ENCODE measurements around the gene CDH22.

Gene CDH22

GRCh38 chr20:46322641-46323040 is 14.3 kb upstream of the CDH22 start:
- no peak for DNase-seq

DNA sequence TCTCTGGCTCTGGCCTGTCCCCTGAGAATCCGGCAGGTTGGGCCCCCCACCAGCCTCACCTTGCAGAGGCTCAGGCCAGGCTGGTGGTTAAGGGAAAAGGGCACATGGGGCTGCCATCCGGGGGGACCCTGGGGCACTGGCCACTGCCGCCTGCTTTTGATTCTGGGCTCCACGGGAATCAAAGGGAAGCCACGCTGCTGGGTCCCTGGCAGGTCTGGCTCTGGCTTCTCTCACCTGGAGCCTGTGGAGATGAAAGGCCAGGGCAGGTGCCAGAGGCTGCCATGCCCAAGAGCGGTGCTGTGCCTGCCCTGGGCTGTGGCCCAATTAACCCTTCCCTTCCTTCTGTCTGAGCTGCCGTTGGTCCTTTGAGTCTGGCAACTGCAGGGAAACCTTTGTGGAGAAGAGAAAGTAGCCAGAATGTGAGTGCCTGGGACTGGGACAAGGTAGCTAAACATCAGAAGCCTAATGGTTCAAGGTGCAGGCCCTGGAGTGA is 9.4 kb upstream of the CDH22 start:
- no peak for DNase-seq

GRCh38 chr20:46316984-46317684 is 8.8 kb upstream of the CDH22 start:
- no peak for DNase-seq

- DNase-seq: no peak
These were observed 7.0 kb upstream of the CDH22 start for GRCh38 chr20:46315311-46315710.

DNA sequence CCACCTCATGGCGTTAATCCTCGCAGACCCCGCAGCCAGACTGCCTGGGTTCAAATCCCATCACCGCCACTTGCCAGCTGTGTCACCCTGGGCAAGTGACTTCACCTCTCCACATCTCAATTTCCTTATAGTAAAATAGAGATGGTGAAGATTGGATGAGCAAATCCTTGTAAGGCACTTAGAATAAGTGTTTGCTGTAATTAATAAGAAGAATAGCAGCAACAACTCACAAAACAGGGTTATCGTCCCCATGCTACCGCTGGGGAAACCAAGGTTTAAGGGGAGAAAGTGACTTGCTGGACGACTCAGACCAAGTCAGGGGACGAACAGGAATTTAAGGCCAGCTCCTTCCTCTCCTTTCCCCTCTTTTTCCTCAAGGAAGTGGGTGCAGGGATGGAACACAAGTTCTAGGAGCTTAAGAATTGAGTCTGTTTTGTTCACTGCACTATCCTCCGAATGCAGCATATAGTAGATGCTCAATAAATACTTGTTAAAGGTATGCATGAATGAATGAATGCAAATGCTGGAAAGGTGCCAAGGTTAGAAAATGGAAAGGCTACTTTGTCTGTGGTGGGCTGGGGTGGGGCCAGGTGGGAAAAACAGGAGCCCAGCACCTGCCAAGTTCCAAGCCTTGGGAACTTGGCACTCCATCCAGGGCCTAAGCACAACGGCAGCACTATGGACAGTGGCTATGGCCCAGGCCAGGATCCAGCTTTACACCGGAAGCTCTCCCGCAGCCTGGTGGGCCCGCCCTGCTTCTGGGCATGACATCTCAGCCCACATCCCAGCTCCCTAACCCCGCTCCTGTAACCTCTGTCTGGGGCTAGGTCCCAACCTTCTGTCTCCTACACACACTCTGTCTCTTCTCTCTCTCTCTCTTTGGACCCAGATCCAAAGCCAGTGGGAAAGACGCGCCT is 4.9 kb upstream of the CDH22 start:
- no peak for DNase-seq

DNA sequence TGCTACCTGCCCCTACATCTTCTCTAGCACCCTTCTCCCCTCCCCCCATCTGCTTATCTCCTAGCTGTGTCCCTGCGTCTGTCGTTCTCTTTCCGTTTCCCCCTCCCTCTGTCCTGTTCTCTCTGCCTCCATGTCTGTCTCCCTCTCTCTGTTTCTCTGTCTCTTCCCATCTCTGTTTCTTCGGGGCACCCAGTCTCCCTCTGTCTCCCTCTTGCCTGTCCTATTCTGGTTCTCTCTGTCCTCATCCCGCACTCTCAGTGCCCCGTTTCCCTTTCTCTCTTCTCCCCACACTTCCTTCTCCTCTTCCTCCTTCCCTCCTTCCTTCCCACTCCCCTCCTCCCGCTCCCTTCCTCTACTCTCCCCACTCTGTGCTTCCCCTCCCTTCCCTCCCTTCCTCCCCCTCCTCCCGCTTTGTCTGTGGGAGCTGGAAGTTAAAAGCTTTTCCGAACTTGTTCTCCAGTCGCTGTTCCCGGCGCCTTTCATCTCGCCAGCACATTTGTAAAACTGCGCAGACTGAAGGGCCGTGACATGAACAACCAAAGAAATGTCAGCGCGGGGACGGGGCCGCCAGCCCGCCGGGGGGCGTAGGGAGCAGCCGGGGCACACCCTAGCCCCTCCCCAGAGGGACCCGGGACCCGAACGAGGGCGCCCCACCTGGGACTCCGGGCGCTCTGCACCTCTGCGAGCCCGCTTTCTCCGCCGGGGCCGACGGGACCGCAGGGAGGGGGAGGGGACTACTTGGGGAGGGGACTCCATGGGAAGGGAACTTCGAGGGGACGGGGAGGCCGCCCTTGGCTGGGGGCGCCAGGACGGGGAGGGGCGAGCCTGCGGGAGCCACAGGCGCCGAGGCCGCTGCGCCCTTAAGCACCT is 4.0 kb upstream of the CDH22 start:
- DNase-seq: no peak

- no peak for DNase-seq
These were observed 3.4 kb upstream of the CDH22 start for GRCh38 chr20:46311719-46312074.

DNA sequence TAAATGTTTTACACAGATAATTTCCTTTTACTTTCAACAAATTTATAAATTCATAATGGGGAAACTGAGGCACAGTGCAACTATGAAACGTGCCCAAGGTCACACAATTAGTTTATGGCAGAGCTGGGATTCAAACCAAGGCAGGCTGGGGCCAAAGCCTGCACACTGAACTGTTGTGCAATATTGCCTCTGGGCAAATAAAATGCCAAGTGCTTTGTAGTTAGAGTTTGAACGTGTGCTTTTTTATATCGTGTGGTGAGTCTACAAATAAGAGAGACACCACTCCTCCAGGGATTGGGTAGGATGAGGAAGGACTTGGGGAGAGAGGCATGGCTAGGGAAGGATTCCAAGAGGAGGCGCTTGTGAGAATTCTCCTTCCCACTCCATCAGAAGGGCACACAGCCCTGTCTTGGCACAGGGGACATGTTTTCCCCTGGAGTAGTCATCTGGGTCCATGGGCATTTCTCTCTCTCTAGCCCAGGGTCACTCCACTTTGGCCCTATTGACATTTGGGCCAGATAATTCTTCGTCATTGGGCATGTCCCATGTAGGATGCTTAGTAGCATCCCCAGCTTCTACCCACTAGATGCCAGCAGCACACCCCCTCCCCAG is 2.8 kb upstream of the CDH22 start:
- DNase-seq: no peak

DNA sequence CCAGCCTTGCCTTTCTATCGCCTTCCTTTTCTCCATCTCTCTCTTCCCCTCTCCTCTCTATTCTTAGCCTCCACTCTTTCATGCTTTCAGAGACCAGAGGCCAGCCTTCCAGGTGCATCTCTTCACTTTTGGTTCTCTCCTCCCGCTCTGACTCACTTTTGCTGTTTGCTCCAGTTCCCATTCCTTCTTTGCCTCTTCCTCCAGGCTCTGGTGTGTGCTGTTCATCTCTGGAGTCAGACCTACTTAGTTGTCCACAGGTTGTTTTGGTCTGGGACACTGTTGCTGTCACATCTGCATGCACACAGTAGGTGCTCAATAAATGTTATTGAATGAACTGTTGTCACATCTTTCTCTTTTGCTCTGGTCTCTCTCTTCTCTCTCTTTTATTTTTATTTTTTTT is 1.6 kb upstream of the CDH22 start:
- DNase-seq: no peak

GRCh38 chr20:46307999-46308257 is 370 bp downstream of the CDH22 start:
- DNase-seq: no peak

GRCh38 chr20:46307139-46307998 is 929 bp downstream of the CDH22 start:
- peak; percentile 39 to 76 (median 64) for DNase-seq

GRCh38 chr20:46306743-46307138 is 1.6 kb downstream of the CDH22 start:
- DNase-seq: no peak

- DNase-seq: no peak
These were observed 2.3 kb downstream of the CDH22 start for GRCh38 chr20:46305973-46306360.

DNA sequence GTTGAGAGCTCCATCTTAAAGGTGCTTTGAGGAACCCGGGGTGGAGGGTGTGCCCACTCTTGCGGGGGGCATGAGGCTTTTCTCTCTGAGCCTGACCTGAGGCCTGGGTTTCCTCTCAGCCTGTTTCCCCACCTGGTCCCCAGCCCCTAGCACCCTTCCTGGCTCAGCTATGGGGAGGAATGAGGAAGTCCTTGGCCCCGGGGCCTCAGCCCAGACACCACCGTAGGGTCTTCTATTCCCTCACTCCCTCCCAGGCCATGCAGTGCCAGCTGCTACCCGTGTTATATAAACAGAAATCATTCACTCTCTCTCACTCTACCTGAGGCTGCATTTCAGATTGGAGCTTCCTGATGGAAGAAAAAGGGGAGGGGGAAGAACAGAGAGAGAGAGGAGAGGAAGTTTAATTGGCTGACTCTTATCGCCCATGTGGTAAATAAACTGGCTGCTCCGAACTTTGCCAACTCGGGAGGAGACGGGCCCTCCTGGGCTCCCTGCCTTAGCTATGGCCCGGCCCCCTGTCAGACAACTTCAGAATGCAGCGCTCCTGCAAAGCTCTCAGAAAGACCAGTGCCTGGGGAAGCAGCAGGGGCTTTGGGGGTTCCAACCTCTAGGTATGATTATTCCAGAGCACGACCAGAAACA is 2.8 kb downstream of the CDH22 start:
- no peak for DNase-seq

- DNase-seq: no peak
These were observed 3.4 kb downstream of the CDH22 start for GRCh38 chr20:46304852-46305251.

- no peak for DNase-seq
These were observed 3.9 kb downstream of the CDH22 start for GRCh38 chr20:46304361-46304760.

- DNase-seq: no peak
These were observed 4.9 kb downstream of the CDH22 start for GRCh38 chr20:46303176-46303956.

GRCh38 chr20:46302106-46302505 is 6.2 kb downstream of the CDH22 start:
- DNase-seq: no peak

DNA sequence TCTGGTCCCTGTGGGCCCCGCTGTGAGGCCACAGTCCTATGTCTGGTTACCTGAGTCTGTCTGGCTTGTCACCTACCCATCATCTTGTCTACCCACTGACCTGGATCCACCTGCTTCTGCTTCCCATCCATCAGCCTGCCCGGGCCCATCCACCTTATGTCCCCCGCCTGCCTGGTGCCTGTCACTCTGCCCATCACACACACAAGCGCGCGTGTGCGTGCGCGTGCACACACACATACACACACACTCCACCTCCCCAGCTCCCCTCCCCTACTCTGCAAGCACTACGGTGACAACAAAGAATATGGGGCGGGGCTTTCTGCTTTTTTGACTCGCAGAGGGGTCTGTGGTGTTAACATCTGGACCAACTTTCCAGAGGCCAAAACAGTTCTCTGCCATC is 8.0 kb downstream of the CDH22 start:
- DNase-seq: no peak

- DNase-seq: no peak
These were observed 9.2 kb downstream of the CDH22 start for GRCh38 chr20:46299078-46299477.

DNA sequence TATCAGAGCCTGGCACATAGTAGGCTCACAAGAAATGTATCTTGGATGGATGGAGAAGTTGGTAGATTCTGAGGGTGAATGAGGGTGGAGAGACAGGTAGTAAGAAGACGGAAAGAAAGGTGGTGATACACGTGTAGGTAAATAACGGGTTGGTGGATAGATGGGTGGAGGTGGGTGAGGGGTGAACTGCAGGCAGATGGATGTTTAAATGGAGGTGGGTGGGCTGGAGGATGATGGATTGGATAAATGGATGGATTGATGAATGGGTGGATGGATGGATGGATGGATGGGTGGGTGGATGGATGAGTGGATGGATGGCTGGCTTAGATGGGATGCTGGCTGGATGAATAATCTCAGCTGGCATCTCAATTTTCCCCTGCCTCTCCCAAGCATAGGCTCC is 9.9 kb downstream of the CDH22 start:
- DNase-seq: no peak

Data from stimulated activated naive CD4-positive, alpha-beta T cell (primary cell).